Anterior cingulate cortex (tissue), 58 donors: ENCODE measurements around the gene APEX1.
A peak's percentile ranks its signal among the peaks of the same experiment; 100 is the strongest.

Source experiments
- DNase-seq, 58 donors: peaks; one replicate each; lab custom pipeline; 2025; lab: John Stamatoyannopoulos, UW

APEX1 gene

DNA sequence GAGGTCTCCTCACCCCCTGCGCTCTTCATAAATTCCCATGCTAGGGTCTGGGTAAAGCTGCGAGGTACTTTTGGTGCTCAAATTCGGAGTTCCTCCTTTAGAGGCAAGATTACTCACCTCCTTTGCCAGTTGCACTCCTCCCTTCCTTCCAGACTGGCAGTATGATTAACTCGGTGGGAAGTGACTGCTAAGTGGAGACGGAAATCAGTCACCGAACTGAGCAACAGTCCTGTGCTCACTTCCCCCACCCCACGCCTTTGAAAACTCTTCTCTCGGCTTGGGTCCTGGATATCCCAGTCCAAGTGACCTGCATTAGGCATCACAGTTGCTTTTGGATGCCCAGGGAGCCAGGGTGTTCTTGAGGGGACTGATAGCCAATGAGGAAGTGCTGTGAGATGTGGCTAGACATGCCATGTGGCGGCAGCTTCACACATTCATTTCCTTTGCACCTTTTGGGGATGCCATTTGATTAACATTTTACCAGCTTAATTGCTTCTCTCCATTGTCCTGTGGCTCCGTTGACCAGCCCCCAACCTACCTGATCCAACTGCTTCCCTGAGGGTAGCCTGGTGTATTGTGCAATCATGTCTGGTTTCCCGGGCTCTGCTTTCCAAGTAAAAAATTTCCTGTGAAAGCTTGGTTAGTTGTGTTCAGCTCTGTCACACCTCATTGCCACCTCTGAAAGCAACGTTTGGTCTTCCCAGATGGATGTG, 15.0 kb downstream of the APEX1 start:
- peak in 31 of 58 donors; percentile 5 to 64 (median 28) for DNase-seq

DNA sequence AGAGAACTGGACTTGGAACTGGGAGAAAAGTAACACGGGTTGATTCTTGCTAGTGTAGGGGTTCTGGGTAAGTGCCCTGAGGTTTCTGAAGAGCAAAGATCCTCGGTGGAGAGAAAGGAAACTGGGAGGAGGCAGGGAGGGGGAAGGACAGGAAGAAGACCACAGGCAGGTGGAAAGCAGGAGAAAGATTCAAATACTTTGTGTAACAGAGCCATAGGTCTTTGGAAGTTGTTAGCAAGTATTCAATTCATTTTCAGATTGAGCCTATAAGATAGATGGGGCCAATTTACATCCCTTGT, 15.5 kb downstream of the APEX1 start:
- no peak for DNase-seq

DNA sequence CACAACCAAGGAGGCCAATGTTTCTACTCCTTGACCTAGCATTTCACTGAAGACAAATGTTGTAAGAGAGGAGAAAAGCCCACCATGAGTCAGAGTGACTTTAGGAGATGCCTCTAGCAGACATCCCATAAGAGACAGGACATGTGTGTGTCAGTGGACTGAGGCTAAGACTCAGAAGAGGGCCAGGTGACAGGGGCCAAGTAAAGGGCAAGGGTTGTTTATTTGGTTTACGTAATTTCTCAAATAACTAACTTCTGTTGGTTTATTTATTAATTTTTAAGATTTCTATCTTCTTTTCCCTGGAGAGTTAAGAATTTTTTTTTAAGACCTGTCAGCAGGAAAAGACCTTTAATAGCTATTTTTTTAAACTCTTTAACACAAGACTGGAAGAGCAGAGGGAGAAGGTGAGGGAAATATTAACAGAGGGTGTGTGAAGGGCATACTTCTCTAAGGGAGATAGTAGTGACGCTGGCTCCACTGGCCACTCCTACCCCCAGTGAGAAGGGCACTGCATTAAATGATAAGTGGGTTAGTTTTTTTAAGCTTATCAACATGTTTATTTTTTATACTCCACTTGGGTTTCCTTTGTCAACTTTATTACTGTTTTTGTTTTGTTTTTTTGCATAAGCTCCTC, 17.6 kb downstream of the APEX1 start:
- no peak for DNase-seq

DNA sequence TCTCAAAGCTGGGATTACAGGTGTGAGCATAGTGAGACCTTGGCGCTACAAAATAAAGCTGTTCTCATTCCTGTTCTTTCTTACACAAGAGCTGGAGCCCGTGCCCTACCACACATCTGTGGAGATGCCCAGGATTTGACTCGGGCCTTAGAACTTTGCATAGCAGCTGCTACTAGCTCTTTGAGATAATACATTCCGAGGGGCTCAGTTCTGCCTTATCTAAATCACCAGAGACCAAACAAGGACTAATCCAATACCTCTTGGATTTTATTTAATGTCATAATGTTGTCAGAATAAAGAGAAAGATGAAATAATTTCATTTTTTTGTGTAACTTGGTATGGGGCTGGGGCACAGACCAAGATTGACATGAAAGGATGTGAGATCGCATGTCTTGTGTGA, 21.8 kb downstream of the APEX1 start:
- no peak for DNase-seq

DNA sequence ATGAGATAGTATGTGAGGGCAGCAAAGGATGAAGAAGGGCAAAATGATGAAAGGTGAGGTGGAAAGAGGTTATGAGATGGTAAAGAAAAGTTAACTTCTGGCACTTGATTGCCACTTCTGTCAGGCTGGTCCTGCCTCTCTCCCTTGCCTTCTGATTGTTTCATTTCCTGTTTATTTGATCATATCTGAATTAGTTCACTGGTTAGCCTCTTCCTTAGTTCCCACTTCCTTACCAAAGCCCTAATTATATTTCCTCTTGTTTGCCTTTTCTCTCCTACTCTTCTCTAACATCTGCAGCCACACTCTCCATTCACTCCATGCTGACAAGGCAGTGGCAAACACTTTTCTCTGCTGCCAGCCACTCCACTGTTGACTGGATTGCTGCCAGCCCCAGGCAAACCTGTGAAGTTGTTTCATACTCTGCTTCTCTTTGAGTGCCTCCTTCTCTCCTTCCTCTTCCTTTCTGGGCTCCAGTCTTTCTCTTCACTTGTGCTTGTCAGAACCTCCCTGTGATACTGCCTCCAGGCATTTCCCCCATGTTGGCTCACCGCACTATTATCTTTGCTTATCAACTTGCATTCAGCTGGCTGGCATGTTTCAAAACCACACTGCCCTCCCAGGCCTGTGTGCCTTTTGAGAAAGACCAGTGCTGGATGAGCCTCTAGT, 22.3 kb downstream of the APEX1 start:
- DNase-seq = peak in 27 of 58 donors; percentile 2 to 38 (median 9)

DNA sequence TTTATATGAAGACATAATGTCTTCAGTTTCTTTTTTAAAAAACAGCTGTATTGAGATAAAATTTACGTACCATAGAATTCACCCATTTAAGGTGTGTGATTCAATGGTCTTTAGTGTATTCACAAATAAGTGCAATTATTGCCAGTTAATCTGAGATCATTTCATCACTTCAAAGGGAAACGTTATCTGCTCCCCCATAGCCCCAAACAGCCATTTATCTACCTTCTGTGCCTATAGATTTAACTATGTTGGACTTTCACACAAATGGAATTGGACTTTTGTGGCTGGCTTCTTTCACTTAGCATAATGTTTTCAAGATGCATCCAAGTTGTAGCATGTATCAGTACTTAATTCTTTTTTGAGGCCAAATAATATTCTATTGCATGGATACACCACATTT, 23.9 kb downstream of the APEX1 start:
- no peak for DNase-seq

DNA sequence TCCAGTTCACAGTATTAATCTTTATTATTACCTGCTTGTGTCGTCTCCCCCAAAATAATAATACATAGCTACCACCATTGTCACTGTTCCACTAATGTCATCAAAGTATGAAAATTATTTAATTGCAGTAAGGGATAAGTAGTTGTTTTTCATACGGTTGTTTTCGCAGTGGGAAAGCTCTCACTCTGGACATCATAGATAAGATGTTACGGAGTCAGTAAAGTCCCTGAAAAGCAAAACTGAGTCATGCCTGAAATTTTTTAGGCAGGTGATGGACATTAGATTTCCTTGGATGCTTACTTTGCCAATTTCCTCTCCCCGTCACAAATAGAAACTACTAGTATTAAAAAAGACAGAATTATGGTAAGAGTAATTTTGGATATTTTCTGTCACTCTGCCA, 27.4 kb downstream of the APEX1 start:
- no peak for DNase-seq

DNA sequence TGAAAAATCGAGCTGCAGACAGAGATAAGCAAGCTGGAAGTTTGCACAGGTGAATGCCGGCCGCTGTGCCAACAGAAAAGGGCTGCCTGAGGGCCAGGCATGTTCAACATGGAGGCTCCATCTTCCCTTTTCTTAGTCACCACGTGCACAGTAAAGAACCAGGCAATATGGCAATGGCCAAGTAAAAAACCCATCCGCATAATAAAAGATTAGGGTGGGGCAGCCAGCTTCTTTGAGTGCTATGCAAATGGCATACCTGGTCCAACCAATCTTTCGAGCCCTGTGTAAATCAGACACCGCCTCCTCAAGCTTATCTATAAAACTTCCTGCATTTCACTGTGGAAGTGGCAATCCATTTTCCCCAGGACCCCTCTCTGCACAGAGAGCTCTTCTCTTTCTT, 30.9 kb downstream of the APEX1 start:
- DNase-seq = no peak

DNA sequence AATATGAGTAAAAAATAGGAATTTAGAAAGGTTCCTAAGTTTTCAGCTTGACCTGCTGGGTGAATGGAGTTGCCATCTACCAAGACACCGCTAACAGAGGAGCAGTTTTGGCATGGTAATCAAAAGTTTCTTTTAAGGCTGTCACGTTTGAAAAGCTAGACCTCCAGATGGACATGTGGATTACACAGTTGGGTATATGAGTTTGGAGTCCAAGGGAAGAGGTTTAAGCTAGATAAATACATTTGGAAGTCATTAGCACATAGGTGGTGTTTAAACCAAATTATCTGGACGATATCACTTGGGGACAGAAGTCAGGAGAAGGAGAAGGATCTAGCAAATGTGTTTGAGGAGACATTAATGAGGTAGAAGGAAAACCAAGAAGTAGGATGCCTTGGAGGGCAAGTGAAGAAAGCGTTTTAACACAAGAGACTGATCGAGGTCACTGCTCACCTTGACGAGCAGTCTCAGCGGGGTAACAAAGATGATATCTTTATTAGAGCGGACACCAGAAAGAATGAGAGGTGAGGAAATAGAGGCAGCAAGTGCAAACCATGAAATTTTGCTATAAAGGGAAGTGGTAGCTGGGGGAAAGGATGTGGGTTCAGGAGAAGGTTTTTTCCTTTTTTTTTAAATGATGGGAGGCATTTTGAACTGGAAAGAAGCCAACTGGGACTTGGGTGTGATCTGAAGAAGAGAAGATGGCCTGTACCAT, 31.8 kb downstream of the APEX1 start:
- DNase-seq = no peak

DNA sequence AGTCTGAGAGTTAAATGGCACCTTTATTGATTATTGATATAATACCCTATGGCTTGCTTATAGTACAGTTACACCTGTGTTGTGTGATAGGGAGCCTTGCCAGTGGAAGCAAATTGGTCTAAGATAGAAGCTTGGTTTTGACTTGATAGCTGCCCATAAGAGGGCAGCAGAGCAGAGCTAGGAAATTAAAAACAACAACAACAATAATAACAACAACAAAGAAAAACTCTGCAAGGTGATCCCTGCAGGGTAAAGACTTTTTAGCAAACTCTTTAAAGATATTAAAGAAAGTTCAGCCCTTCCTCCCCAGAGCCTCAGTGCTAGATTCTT, 32.3 kb downstream of the APEX1 start:
- no peak for DNase-seq

DNA sequence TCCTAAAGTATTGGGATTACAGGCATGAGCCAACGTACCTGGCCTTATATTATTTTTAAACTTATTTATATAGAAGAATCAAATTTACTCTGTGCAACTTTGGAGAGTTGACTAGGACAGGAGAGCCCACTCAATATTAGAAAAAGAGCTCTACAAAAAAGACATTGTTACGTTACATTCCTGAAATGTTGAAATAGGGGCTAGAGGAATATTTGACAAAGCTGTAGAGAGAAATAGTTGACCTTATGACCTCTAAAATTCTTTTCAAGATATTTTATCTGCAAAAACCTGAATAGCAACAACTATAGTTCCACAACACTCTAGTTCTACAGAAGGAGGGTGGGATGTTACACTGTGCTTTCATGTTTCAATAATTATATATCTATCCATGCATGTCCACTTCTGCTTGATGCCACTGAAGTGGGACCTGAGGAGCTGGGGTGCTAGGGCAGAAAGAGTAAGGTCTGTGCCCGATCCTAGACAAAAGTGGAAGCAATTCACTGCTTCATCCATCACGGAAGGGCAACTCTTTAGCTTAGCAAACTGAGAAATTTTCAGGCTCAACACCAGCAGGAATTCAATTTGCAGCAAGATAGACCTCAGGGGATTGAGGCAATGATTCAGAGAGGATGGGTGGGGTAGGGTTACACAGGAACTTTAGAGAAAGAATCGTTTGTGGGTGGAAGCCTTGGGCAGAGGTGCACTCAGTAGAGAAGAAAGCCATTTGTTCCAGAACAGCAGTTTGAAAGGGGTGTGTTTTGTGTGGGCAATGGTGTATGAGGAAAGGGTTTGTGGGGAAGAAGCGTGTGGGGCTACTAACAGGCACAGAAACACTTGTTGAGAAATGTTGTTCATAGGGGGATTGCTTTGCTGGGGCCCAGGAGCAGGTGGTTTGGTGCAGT, 34.3 kb downstream of the APEX1 start:
- DNase-seq = no peak

DNA sequence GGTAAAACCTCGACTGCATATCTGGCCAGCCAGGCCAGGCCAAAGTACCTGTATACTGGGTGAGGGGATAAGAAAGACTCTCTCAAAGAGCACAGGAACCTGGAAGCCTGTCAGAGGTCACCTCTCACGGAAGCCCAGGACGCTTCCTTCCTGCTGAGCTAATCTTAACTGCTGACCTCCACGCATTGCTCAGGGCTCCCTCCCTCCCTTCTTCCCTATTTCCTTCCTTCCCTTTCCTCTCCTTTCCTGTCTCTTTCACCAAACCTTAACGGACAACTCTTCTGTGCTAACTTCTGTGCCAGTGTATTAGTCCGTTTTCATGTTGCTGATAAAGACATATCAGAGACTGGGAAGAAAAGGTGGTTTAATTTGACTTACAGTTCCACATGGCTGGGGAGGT, 35.5 kb downstream of the APEX1 start:
- DNase-seq = no peak

DNA sequence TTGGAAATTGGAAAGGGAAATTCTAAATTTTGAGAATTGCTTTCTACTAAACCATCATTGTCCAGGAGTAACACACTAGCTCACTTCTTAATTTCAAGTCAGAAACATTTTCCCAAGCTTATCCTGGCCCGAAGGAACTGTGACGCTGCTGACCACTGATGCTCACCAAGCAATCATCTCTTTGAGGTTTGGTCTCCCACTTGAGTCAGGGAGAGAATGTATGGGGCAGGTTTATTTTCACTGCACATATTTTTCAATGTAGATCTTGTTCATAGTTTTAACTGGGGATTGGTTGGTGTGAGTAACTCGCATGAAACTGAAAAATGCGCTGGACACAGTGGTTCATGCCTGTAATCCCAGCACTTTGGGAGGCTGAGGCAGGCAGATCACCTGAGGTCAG, 37.5 kb downstream of the APEX1 start:
- DNase-seq = no peak

DNA sequence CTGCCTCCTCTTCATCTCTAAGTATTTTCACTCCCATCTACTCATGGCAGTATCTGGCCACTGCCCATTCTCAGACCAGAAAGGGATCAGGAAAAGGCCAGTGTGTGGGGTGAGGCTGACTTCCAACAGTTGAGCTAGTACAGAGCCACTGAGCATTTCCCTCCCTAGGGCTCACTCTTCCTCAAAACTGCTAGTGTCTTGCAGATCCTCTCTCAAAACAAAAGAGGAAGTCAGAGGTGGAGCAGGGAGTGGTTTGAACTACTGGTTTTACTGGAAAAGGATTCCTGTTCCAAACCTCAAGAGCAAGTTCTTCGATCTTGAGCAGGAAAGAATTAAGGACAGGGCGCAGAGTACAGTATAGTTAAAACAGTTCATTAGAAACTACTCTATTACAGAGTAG, 38.6 kb downstream of the APEX1 start:
- DNase-seq = peak in 5 of 58 donors; percentile 0 to 16 (median 4)

DNA sequence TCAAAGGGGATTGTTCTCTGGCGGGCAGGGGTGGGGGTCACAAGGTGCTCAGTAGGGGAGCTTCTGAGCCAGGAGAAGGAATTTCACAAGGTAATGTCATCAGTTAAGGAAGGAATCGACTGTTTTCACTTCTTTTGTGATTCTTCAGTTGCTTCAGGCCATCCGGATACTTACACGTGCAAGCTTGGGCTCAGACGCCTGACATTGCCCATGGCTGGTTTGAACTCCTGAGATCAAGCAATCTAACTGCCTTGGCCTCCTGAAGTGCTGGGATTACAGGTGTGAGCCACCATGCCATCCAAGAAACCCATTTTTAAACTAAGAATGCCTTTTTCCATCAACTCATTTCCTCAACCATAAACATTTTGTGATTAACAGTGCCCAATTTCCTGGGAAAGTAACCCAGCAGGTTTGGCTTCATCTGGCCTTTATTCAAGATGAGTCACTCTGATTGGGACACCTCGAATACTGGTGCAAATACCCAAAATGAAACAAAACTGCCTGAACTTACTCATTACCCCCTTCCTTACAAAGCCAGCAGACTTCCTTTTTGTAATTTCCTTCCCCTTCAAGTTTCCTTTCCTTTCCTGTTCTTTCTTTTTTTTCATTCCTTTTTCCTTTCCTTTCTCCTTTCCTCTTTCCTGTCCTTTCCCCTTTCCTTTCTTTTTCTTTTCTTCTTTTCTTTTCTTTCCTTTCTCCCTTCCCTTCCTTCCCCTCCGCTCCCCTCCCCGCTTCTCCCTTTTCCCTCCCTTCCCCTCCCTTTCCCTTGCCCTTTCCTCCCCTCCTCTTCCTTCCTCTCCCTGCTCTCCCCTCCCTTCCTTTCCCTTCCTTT, 40.1 kb downstream of the APEX1 start:
- no peak for DNase-seq

DNA sequence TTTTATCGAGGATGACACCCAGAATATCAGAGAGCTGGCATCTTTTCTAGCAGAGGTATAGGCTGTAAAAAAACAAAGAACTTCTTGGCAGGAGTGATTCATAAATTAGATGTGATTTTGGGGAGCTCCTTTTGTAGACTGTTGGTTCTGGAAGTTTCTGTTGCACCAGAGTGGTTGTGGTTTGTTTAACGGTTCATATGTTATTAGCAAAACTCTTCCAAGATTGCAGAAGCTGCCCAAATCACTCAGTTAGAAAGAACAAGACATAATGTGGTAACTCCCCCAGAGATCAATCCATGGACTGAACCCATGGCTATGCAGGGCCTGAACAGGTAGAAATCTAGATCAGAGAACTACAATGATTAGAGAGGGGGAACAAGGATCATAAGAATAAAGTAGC, 43.6 kb downstream of the APEX1 start:
- no peak for DNase-seq

DNA sequence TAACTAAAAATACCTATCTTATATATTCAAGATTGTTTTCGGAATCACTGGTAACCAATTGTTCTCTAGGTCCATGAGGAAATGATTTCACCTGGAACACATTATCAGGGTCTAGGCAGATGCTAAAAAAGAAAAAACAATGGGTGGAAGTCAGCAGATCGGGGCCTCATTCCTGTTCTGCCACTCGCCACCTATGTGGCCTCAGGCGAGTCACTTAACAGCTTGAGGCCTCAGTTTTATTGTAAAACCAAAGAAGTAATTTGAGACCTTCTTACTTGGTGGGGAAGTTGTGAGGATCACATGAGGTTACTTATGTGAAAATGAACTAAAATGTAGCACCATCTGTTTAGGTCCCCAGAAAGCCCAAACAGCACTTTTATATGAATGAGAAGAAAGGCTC, 44.1 kb downstream of the APEX1 start:
- no peak for DNase-seq

DNA sequence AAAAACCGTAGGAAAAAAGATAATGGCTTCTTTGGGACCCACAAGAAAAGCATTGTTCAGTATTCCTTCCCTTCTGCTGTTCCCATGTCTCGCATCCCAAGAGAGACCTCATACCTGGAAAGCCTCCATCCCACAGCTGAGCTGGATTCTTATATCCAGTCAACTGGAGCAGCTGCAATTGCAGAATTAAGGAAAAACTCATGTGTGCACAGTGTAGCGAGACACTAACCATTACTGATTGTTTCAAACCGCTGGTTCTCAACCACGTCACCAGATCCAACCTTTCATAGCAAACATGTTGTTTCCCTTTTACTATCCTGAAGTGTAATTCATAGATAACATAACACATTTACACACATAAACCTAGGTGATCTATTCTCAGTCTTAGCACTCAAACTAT, 44.9 kb downstream of the APEX1 start:
- no peak for DNase-seq

DNA sequence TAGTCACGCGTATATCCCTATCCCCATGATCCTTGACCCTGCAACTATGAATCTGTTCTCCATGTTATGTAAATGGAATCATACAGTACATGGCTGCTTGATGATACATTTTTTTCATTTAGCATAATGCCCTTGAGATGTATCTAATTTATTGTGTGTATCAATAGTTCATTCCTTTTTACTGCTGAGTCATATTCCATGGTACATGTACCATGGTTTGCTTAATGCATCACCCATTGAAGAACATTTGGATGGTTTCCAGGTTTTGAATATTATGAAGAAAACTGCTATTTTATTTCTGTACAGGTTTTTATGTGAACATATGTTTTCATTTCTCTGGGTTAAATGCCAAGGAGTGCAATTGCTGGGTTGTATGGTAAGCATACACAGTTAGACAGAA, 46.3 kb downstream of the APEX1 start:
- no peak for DNase-seq

DNA sequence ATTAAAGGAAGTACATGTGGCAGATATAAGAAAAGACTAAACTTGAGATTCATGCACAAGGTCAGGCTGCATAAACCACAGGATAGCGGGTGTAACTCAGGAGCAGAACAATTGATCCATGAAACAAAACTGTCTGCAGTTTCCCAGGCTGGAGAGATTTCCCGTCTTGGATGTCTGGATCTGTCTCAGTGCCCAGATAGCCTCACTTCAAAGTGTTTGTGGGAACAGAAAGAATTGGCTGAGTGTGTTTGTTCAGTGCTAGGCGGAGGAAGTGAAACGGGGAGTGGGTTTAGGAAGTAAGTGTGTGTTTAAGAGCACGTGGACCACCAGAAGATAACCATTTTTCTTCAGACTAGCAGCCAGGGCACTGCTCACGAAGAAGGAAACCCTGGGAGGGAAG, 48.9 kb downstream of the APEX1 start:
- DNase-seq = peak in 11 of 58 donors; percentile 0 to 28 (median 11)
